Fibroblast of pulmonary artery (primary cell): ENCODE measurements around the gene CEP112.
A peak's percentile ranks its signal among the peaks of the same experiment; 100 is the strongest.

Experiments
- DNase-seq: peaks from one replicate; pipeline ENCODE4 v3.0.0-alpha.2; 2010; ENCODE audit warnings: low read depth
- H3K4me3 ChIP-seq: replicated peaks from 2 replicates; pipeline ENCODE4 v1.5.1; 2011; ENCODE audit warnings: low read depth, mild to moderate bottlenecking, control low read depth, low read length, moderate library complexity
- TF ChIP-seq, protein P1 (sequence below): IDR thresholded peaks from 2 replicates; pipeline ENCODE4 v1.5.1; 2011; ENCODE audit warnings: mild to moderate bottlenecking, control low read depth, low read length, inconsistent platforms; ENCODE audit errors: missing control alignments

CEP112 gene

DNA sequence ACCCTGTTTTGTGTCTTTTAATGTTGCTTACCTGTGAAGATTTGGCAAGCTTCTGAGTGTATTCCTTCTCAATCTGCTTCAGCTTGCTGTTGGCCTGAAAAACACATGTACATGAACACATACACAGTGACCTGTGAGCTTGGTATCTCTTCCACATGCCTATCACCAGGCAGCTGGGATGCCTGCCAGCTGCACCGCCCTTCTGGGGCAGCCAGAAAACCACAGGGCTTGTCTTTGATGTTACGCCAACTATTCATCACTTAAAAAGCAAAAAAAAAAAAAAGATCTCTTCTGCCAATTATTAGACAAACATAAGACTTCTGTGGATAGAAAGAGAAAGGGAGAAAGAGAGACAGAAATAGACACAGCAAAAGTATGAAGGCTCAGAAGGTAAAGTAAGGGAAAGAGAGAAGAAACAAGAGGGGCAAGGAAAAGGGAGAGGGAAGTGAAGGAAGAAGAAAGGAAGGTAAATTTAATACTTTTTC is 441.3 kb downstream of the CEP112 start:
- peak; percentile 87 for DNase-seq
- TF ChIP-seq, protein P1, sequence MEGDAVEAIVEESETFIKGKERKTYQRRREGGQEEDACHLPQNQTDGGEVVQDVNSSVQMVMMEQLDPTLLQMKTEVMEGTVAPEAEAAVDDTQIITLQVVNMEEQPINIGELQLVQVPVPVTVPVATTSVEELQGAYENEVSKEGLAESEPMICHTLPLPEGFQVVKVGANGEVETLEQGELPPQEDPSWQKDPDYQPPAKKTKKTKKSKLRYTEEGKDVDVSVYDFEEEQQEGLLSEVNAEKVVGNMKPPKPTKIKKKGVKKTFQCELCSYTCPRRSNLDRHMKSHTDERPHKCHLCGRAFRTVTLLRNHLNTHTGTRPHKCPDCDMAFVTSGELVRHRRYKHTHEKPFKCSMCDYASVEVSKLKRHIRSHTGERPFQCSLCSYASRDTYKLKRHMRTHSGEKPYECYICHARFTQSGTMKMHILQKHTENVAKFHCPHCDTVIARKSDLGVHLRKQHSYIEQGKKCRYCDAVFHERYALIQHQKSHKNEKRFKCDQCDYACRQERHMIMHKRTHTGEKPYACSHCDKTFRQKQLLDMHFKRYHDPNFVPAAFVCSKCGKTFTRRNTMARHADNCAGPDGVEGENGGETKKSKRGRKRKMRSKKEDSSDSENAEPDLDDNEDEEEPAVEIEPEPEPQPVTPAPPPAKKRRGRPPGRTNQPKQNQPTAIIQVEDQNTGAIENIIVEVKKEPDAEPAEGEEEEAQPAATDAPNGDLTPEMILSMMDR, result no peak
- H3K4me3 ChIP-seq, result no peak overlapping the region

DNA sequence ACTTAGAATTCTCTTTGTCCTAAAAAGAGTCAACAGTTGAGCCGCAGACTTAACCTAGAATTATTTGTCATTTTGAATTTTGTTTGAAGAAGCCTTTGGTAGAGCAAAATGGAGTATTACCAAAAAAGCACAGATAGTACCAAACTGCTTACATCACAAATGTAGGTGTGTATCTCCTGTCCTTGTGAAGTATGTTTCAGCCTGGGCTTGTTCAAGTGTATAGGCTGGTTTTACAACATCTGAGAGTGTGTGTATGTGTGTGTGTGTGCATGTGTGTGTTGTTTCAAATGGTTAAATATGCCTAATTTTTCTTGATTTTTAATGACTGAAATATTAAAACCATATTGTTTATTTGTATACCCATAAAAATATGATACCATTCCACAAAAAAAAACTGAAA is 441.8 kb downstream of the CEP112 start:
- TF ChIP-seq, protein P1, result no peak
- H3K4me3 ChIP-seq, result no peak overlapping the region
- no peak for DNase-seq

DNA sequence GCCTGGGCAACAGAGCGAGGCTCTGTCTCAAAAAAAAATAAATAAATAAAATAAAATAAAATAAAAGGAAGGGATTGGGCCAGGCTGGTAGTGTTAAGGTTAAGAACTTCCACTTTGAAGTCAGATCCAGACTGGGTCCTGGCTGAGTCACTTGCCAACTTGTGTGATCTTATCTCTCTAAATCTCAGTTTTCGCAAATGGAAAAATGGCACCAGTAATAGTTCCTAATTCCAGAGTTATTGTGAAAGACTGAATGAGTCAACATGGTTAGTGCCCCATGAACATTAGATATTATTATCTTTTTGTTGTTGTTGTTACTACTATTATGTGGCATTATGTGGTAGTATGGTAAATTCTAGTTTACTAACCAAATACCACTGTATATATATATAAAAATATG is 442.5 kb downstream of the CEP112 start:
- H3K4me3 ChIP-seq, result no peak overlapping the region
- DNase-seq, result peak; percentile 46
- TF ChIP-seq, protein P1, result no peak

DNA sequence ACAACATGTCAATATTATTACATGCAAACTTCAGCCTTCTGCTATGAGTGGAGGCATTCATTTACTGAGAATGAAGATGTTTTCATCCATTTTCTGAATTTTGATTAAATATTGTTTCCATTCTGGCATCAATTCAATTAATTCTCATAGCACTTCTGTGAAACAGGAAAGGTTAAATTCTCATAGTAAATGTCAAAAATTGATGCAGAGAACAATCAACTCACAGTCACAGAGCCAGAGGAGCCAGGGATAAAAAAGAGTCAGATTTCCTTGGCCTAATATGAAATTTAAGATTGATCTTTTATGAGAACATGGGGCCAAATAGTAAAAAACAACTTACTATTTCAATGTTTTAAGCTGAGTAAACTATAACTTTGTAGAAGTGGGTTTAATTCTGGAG is 446.7 kb downstream of the CEP112 start:
- TF ChIP-seq, protein P1, result no peak
- no peak overlapping the region for H3K4me3 ChIP-seq
- DNase-seq, result no peak

DNA sequence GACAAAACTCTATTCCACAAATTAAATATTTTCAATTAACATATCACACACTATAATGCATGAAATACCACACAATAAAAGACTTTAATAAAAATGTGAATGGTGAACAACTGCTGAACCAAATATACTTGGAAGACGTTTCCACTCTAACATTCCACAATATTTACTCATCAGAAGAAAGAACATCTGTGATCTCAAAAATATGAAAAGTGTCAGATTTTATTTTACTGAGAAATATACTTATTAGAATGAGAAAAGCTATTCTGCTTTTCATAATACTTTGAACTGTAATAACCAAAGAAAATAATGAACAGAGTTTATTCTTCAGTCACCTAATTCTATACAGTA is 448.7 kb downstream of the CEP112 start:
- DNase-seq, result peak; percentile 40
- TF ChIP-seq, protein P1, result no peak
- no peak overlapping the region for H3K4me3 ChIP-seq

DNA sequence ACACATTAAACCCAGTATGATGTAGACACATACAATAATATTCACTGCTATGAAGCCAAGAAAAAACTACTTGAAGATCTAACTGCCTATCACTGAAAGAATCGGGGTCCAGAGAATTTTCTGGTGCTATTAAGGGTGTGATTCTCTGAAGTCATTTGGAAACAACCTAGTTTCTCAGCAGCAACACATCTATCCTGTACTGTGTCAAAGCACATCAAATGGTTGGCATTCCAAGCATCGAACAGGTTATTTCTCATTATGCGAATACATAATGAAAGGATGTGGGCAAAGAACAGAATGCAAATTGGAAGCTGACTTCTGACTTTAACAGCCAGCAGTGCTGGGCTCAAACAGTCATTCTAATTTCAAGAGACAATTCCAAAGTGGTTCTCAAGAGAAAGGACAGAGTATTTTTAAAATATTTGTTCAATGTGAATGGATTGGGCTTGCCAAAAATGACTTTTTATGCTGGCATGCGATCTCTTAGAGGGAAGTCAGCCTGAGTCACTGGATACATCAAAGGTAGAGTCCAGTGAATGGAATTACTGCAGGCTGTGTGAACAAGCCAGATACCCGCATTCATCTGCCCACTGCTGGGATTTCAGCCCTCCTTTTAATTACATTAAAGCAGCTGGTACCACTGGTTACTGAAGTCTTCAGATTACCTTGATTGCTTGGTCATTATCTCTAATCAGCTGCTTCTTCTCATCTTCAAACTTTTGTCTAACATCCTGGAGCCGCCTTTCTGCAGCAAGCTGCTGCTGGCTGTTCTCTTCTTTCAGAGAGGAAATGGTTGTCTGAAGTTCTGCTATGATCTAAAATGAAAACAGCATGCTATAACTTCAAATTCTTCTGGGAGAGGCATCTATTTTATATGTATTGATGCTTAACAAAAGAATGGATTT is 449.3 kb downstream of the CEP112 start:
- peak; percentile 76 for DNase-seq
- TF ChIP-seq, protein P1, result no peak
- no peak overlapping the region for H3K4me3 ChIP-seq

DNA sequence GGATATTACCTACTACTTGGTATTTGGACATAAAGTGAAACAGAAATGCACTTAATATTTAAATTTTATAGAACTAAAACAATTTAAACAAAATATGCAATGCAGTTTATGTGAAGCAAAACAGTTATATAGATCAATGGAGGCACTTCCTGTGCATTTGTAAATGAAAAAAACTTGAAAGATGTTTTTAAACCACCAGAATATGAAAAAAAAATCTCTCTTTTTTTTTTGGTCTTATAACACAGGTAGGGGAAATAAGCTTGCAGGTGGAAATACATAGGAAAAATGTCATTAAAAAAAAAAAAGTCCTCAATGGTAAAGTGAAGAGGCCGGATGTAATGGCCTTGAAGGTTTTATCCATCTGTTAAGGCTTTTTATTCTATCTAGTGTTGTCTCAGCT is 450.2 kb downstream of the CEP112 start:
- DNase-seq, result no peak
- TF ChIP-seq, protein P1, result no peak
- no peak overlapping the region for H3K4me3 ChIP-seq
